Small intestine (tissue), 16 donors: ENCODE results near the gene HTR6. TPM values are rescaled to one million over a fixed set of nuclear protein-coding genes. Genes with fewer than 3 reads are reported as not detected.
A peak's percentile ranks its signal among the peaks of the same experiment; 100 is the strongest.

Source experiments
- DNase-seq, 2 donors: peaks; one replicate each; pipeline versions ENCODE4 v3.0.0 to v3.0.0-alpha.2; 2013
- FAIRE-seq: peaks from 2 replicates; lab custom pipeline; 2012; peaks lifted over from hg19 to GRCh38; lab: Jason Lieb, UNC
- H3K27ac ChIP-seq, 3 donors: one replicate each; pipeline ENCODE4 v1.5.1; 2013; ENCODE audit warnings: low read length in 2 of 3, mild to moderate bottlenecking in 2 of 3, control low read depth in 1 of 3, inconsistent platforms in 1 of 3, low read depth in 1 of 3, moderate library complexity in 1 of 3
- H3K27me3 ChIP-seq, 3 donors: one replicate each; pipeline ENCODE4 v1.6.1; 2013; ENCODE audit warnings: low read length in 3 of 3, inconsistent platforms in 1 of 3; ENCODE audit not compliant: control insufficient read depth in 3 of 3, insufficient read depth in 3 of 3
- H3K36me3 ChIP-seq, 3 donors: one replicate each; pipeline ENCODE4 v1.6.1; 2013; ENCODE audit warnings: low read length in 3 of 3, inconsistent platforms in 1 of 3, low read depth in 1 of 3, mild to moderate bottlenecking in 1 of 3, moderate library complexity in 1 of 3; ENCODE audit not compliant: control insufficient read depth in 3 of 3, insufficient read depth in 2 of 3
- H3K4me1 ChIP-seq, 3 donors: one replicate each; pipeline ENCODE4 v1.6.1; 2013; ENCODE audit warnings: low read length in 2 of 3, inconsistent platforms in 1 of 3, low read depth in 1 of 3, mild to moderate bottlenecking in 1 of 3, moderate library complexity in 1 of 3; ENCODE audit not compliant: control insufficient read depth in 3 of 3, insufficient read depth in 2 of 3
- H3K4me3 ChIP-seq, 3 donors: one replicate each; pipeline ENCODE4 v1.5.1; 2013; ENCODE audit warnings: low read length in 3 of 3, control low read depth in 1 of 3, inconsistent platforms in 1 of 3, low read depth in 1 of 3, mild to moderate bottlenecking in 1 of 3, moderate library complexity in 1 of 3
- H3K9me3 ChIP-seq, 2 donors: one replicate each; pipeline ENCODE4 v1.6.1; 2013; ENCODE audit warnings: low read depth in 1 of 2, low read length in 1 of 2; ENCODE audit not compliant: control insufficient read depth in 2 of 2, insufficient read depth in 1 of 2
- WGBS, 3 donors: extraction: QIAGEN DNeasy Blood & Tissue Kit; methylation state at CpG; one replicate each; pipeline ENCODE4 v1.1.7; 2013; 5-methylcytosine and 5-hydroxymethylcytosine counted together
- long read RNA-seq, 10 donors: transcript quantifications; one replicate each; lab custom pipeline, GENCODE V29; 2026
- polyA plus RNA-seq, 4 donors: library from polyadenylated mRNA; stranded (reverse) in 3 of 4; unstranded in 1 of 4; fragments of 200-250 nt in 3 of 4; fragments of 120-200 nt in 1 of 4; gene quantifications; one replicate each; pipeline versions ENCODE4 v1.2.1 to v1.2.3, GENCODE V29; 2013
- donor health status: healthy with polysubstance abuse.
- donor health status: control.
- donor health status: control.
- donor health status: Bipolar disorder and iron deficiency.
- donor health status: healthy.

Gene HTR6
- polyA plus RNA-seq: under 1 TPM in 2 of 4 donors, not detected in 2; 0.01 to 0.03 TPM
- long read RNA-seq, donor 1: 0 reads
- long read RNA-seq, donor 2: 0 reads
- long read RNA-seq, donor 3: 0 reads
- long read RNA-seq, donor 4: 0 reads
- long read RNA-seq, donor 5: 0 reads
- long read RNA-seq, donor 6: 0 reads
- long read RNA-seq, donor 7: 0 reads
- long read RNA-seq, donor 8: 0 reads
- long read RNA-seq, donor 9: 0 reads
- long read RNA-seq, donor 10: 0 reads

DNA sequence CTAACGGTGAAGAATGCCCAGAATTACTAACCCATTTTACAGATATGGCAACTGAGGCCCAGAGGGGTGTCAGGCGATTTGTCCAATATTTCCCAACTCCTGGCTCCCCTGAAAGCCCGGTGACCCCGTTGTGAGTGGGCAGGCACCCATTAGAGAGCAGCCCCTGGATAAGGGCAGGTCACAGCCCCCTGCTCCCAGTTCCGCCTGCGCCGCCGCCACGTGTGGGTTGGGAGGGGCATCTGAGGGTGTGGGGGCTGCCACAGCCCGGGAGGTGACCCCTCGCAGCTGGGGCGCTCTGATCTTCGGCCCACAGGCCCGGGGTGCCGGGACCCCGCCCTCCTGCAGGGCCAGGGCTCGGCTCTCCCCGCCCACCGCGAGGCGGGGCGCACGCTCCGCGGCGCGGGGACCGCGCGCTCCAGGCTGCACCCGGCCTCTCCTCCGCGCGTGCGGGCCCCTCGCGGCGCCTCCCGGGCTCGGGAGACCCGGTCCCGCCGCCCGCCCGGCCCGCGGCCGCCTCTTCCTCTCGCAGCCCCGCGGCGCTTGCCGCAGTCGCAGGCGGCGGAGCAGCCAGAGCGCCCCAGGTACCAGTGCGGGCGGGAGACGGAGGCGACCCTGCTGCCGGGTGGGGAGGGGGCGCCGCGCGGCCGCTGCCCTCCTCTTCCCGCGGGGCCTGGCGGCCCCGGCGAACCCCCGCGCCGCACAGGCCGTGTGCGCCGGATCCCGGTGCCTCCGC lies at the start of gene HTR6:
HTR6 (plus strand) TSS at position 423 of the 733 bp plus-strand sequence. CDS start 879 bp downstream, outside the sequence.
- H3K36me3 ChIP-seq: no peaks in the 10 kb centered on the region
- DNase-seq: no peak
- 3 to 5% (median 3%) methylated on average over 26 to 80 of the region's 80 CpGs for WGBS, 3 donors
- H3K4me3 ChIP-seq: peak within 1 kb of the TSS in 1 of 3 donors; percentile 48
- no peak within 1 kb of the TSS for H3K27ac ChIP-seq
- peaks cover 14 to 66% (median 26%) of the 10 kb centered on the region in 3 donors for H3K27me3 ChIP-seq
- no peaks in the 10 kb centered on the region for H3K9me3 ChIP-seq
- peaks cover 0 to 2% (median 2%) of the 10 kb centered on the region in 3 donors for H3K4me1 ChIP-seq
- FAIRE-seq: no peak

DNA sequence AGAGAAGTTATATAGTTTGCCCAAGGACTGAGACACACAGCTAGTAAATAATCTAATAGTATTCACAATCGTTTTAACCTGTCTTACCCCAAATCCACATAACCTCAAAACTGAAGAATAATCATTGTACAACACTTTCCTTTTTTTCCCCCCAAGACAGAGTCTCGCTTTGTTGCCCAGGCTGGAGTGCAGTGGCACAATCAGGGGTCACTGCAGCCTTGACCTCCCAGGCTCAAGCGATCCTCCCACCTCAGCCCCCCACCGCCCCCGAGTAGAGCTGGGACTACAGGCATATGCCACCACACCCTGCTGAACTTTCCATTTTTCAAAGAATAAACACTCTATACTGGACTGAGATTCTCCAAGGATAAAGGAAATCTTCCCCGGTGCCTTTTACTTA lies 49.2 kb upstream of the HTR6 start:
- FAIRE-seq (no peak), DNase-seq (no peak)
- Histone ChIP-seq H3K27ac (peak overlapping the region in 1 of 3 donors; percentile 58), H3K9me3 (no peaks in the 10 kb centered on the region), H3K36me3 (peaks cover 0 to 18% (median 2%) of the 10 kb centered on the region in 3 donors), H3K4me1 (peaks cover 7 to 37% (median 7%) of the 10 kb centered on the region in 3 donors), H3K27me3 (no peaks in the 10 kb centered on the region), H3K4me3 (no peak overlapping the region)
- 74 to 82% (median 79%) methylated on average over 6 of the region's 6 CpGs for WGBS, 3 donors

- H3K27me3 ChIP-seq: no peaks in the 10 kb centered on the region
- no peak overlapping the region for H3K27ac ChIP-seq
- H3K4me1 ChIP-seq: peaks cover 7 to 42% (median 14%) of the 10 kb centered on the region in 3 donors
- peaks cover 0 to 18% (median 2%) of the 10 kb centered on the region in 3 donors for H3K36me3 ChIP-seq
- H3K4me3 ChIP-seq: no peak overlapping the region
- DNase-seq: no peak
- no peaks in the 10 kb centered on the region for H3K9me3 ChIP-seq
- FAIRE-seq: no peak
- WGBS, 3 donors: 46 to 54% (median 54%) methylated on average over 2 of the region's 2 CpGs
Observed at GRCh38 chr1:19616489-19616888, 48.2 kb upstream of the HTR6 start.

DNA sequence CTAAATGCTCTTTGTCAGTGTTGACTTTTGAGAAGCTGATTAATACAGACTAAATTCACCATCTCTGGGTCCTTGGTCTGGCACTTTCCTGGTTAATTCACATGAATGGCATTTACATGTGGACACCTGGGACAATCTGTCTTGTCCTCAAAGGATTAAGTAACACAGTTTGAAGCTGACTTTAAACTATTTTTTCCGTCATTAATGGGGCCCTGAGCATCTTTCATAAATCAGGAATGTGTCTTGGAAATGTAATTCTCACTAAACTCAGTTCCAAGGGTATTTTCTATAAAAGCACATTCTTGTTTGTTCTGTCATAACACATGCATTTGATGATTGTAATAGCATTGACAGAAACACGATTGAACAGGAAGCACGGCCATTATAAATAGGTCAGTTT lies 47.3 kb upstream of the HTR6 start:
- FAIRE-seq (no peak), DNase-seq (no peak)
- peaks cover 0 to 20% (median 2%) of the 10 kb centered on the region in 3 donors for H3K36me3 ChIP-seq
- WGBS, 3 donors: 51 to 64% (median 59%) methylated on average over 3 of the region's 3 CpGs
- H3K4me3 ChIP-seq: no peak overlapping the region
- peaks cover 9 to 41% (median 14%) of the 10 kb centered on the region in 3 donors for H3K4me1 ChIP-seq
- no peaks in the 10 kb centered on the region for H3K27me3 ChIP-seq
- no peak overlapping the region for H3K27ac ChIP-seq
- H3K9me3 ChIP-seq: no peaks in the 10 kb centered on the region

GRCh38 chr1:19618428-19618827 lies 46.2 kb upstream of the HTR6 start:
- H3K9me3 ChIP-seq: no peaks in the 10 kb centered on the region
- H3K4me3 ChIP-seq: no peak overlapping the region
- FAIRE-seq: no peak
- no peak for DNase-seq
- H3K27ac ChIP-seq: peak overlapping the region in 1 of 3 donors; percentile 45
- H3K27me3 ChIP-seq: no peaks in the 10 kb centered on the region
- H3K36me3 ChIP-seq: peaks cover 0 to 20% (median 2%) of the 10 kb centered on the region in 3 donors
- H3K4me1 ChIP-seq: peaks cover 9 to 33% (median 14%) of the 10 kb centered on the region in 3 donors
- WGBS, 3 donors: 91 to 96% (median 92%) methylated on average over 3 of the region's 3 CpGs

DNA sequence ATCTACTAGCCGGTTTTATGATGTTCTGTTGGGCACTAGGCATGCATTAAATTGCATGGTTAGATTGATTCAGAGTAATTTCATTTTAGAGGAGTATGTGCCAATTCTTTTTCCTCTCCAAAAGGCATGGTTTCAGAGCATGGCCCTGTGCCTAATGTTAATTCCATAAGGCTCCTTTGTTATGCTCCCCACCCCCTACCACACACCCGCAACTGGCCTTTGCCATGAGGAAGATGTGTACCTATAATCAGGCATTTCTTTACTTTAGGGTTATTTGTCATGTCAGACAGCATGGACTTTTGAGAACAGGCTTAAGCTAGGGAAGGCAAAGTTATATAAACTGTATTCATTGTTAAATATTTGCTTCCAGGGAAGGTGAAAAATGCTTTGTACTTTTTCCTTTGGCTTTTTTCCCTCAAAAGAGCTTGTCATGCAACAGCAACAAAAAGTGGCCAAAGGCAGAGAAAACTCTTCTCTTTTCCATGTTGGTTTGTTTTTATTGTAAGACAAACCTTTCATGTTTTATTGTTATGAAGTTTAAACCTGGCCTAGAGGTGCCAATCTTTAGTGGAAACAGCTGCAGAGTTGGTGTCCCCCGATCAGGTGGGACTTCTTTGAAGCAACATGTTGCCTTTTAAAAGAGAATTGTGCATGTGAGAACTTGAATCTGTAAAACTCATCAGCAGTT lies 44.8 kb upstream of the HTR6 start:
- H3K27ac ChIP-seq: peak overlapping the region; percentile 8 to 54 (median 31)
- H3K4me1 ChIP-seq: peaks cover 6 to 31% (median 14%) of the 10 kb centered on the region in 3 donors
- DNase-seq (peak; percentile 50 to 54), FAIRE-seq (no peak)
- 28 to 54% (median 36%) methylated on average over 3 of the region's 3 CpGs for WGBS, 3 donors
- no peak overlapping the region for H3K4me3 ChIP-seq
- H3K9me3 ChIP-seq: no peaks in the 10 kb centered on the region
- H3K27me3 ChIP-seq: no peaks in the 10 kb centered on the region
- H3K36me3 ChIP-seq: peaks cover 0 to 27% (median 2%) of the 10 kb centered on the region in 3 donors

DNA sequence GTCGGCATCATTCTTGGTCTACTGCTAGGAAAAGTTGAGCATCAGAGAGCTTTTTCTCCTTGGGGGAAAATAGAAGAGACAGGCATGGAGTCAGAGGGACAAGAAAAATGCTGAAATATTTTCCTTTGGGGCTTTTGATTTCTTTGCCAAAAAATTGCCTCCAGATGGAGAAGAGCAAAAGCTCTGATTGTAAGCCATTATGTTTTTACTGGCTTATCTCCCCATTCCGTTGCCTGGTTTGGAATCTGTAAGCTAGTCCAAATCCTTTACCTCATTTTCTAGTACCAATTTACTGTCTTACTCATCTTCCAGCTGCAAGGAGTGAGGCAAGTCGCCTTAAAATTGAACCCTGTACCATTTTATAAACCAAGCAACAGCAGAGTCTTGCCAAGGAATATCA lies 43.9 kb upstream of the HTR6 start:
- Histone ChIP-seq H3K27me3 (no peaks in the 10 kb centered on the region), H3K4me1 (peaks cover 2 to 27% (median 14%) of the 10 kb centered on the region in 3 donors), H3K9me3 (no peaks in the 10 kb centered on the region), H3K27ac (peak overlapping the region in 1 of 3 donors; percentile 0), H3K4me3 (no peak overlapping the region), H3K36me3 (peaks cover 0 to 32% (median 7%) of the 10 kb centered on the region in 3 donors)
- DNase-seq (no peak), FAIRE-seq (no peak)
- WGBS, 3 donors: 86 to 92% (median 90%) methylated on average over 3 of the region's 3 CpGs
